Karpas-422 (cell line): ENCODE data around the gene F2RL3. TPM values are rescaled to one million over a fixed set of nuclear protein-coding genes. Genes with fewer than 3 reads are reported as not detected.

ENCODE experiments used
- DNase-seq: peaks from one replicate; pipeline ENCODE4 v3.0.0-alpha.2; 2015
- H2AFZ ChIP-seq: fragments of 200-600 bp; sonication (generic); 2 replicates; pipeline ENCODE4 v1.6.1; 2014; ENCODE audit warnings: antibody characterized with exemption, low read length, mixed read lengths
- H3K27ac ChIP-seq: fragments of 200-600 bp; sonication (generic); 2 replicates; pipeline ENCODE4 v1.5.1; 2014; ENCODE audit warnings: mild to moderate bottlenecking, low read length, moderate library complexity
- H3K27me3 ChIP-seq: fragments of 200-600 bp; sonication (generic); 2 replicates; pipeline ENCODE4 v1.6.1; 2014; ENCODE audit warnings: low read length, mixed read lengths
- H3K36me3 ChIP-seq: fragments of 200-600 bp; sonication (generic); 2 replicates; pipeline ENCODE4 v1.6.1; 2014; ENCODE audit warnings: low read length, mixed read lengths; ENCODE audit not compliant: insufficient read depth
- H3K4me1 ChIP-seq: fragments of 200-600 bp; sonication (generic); 2 replicates; pipeline ENCODE4 v1.6.1; 2014; ENCODE audit warnings: mild to moderate bottlenecking, low read length, mixed read lengths
- H3K4me2 ChIP-seq: fragments of 200-600 bp; sonication (generic); 2 replicates; pipeline ENCODE4 v1.6.1; 2014; ENCODE audit warnings: low read length, low read depth, mild to moderate bottlenecking; ENCODE audit not compliant: poor library complexity, severe bottlenecking
- H3K4me3 ChIP-seq: fragments of 200-600 bp; sonication (generic); 2 replicates; pipeline ENCODE4 v1.5.1; 2014; ENCODE audit warnings: mild to moderate bottlenecking, antibody characterized with exemption, low read length, mixed read lengths
- H3K79me2 ChIP-seq: fragments of 200-600 bp; sonication (generic); 2 replicates; pipeline ENCODE4 v1.6.1; 2014; ENCODE audit warnings: mild to moderate bottlenecking, low read length, mixed read lengths
- H3K9ac ChIP-seq: fragments of 200-600 bp; sonication (generic); 2 replicates; pipeline ENCODE4 v1.6.0; 2014; ENCODE audit warnings: low read length
- H3K9me2 ChIP-seq: fragments of 200-600 bp; sonication (generic), shearing (Covaris generic); replicated peaks from 2 replicates; pipeline ENCODE4 v1.6.0; 2014; ENCODE audit warnings: mild to moderate bottlenecking, low read length, moderate library complexity; ENCODE audit not compliant: insufficient read depth
- H3K9me3 ChIP-seq: fragments of 300-700, 200-600 bp; sonication (generic); 2 replicates; pipeline ENCODE4 v1.6.1; 2014; ENCODE audit warnings: low read length, mixed read lengths
- H4K20me1 ChIP-seq: fragments of 200-600 bp; sonication (generic); 2 replicates; pipeline ENCODE4 v1.6.1; 2014; ENCODE audit warnings: mild to moderate bottlenecking, antibody characterized with exemption, low read length, low read depth; ENCODE audit not compliant: insufficient read depth
- total RNA-seq: library from RNA; depleted of rRNA; stranded (reverse); fragments of >200 nt; shearing (Covaris generic); gene quantifications from 2 replicates; pipeline ENCODE4 v1.2.3, GENCODE V29; 2014; ENCODE audit warnings: low replicate concordance; rRNA removed

F2RL3 gene
- not detected in 2 replicates for total RNA-seq

DNA sequence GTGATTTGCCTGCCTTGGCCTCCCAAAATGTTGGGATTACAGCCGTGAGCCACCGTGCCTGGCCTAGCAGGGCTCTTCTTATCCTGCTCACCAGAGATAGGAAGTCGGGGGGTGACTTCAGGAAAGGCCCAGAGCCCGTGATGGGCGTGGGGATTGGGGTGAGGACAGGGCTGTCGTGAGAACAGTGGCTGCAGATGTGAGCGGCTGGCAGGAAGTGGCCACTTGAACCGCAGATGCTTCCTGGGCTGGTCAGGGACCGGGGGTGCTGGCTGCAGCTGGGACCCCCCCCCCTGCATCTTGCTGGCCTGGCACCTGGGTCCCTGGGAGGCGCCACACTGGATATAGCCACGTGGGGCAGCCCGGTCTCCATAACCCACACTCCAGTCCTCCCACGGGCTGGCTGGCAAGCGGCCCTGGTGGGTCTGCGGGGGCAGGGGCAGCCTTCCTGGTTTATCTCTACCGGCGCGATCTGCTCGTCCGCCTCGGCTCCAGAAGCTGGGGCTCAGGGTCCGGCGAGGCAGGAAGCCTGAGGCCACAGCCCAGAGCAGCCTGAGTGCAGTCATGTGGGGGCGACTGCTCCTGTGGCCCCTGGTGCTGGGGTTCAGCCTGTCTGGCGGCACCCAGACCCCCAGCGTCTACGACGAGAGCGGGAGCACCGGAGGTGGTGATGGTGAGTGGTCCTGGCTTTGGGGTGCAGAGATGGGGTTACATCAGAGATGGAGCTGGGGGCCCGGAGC is at the start of gene F2RL3:
TSS of gene F2RL3 (plus strand) at position 371 of the 737 bp plus-strand sequence. CDS start at position 562, 191 bp downstream.
- H3K9me2 ChIP-seq = no peaks in the 10 kb centered on the region
- H3K79me2 ChIP-seq = no peaks in the 10 kb centered on the region
- no peaks in the 10 kb centered on the region for H3K9me3 ChIP-seq
- H2AFZ ChIP-seq = no peak within 1 kb of the TSS
- no peak for DNase-seq
- H3K9ac ChIP-seq = no peak within 1 kb of the TSS
- H4K20me1 ChIP-seq = no peaks in the 10 kb centered on the region
- no peak within 1 kb of the TSS for H3K27ac ChIP-seq
- H3K27me3 ChIP-seq = no peaks in the 10 kb centered on the region; the same call in 1 of the 2 replicates
- no peaks in the 10 kb centered on the region for H3K36me3 ChIP-seq
- peaks cover 4% of the 10 kb centered on the region for H3K4me1 ChIP-seq
- no peak within 1 kb of the TSS for H3K4me3 ChIP-seq
- no peak within 1 kb of the TSS for H3K4me2 ChIP-seq

DNA sequence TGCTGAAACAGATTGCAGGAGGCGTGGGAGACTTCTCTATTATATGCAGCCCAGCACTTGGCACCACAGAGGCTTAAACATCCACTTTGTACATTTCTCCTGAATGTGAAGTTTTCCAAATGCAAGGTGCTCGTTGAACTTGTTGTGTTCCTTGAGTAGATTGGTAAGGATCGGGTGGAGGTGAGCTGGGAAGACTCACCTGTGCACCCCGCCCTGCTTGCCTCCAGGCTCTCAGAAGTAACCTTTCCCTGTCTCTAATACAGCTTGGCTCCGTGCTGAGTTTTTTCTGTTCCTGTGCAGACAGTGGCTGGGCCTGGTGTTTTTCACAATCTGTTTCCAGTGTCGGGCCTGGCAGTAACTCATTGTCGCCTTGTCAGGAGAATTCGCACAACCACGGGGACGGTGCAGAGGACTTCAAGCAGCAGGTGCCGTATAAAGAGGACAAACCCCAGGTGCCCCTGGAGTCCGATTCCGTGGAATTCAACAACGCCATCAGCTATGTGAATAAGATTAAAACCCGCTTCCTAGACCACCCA is 47.3 kb upstream of the F2RL3 start:
- H3K9me3 ChIP-seq = no peaks in the 10 kb centered on the region
- no peaks in the 10 kb centered on the region for H3K79me2 ChIP-seq
- no peaks in the 10 kb centered on the region for H3K4me1 ChIP-seq
- H4K20me1 ChIP-seq = no peaks in the 10 kb centered on the region
- no peak overlapping the region for H3K9ac ChIP-seq
- no peaks in the 10 kb centered on the region for H3K9me2 ChIP-seq
- no peak overlapping the region for H3K4me2 ChIP-seq
- no peak overlapping the region for H3K4me3 ChIP-seq
- no peak overlapping the region for H3K27ac ChIP-seq
- no peak for DNase-seq
- H3K36me3 ChIP-seq = peaks cover 3% of the 10 kb centered on the region; the same call in 1 of the 2 replicates
- H2AFZ ChIP-seq = no peak overlapping the region
- no peaks in the 10 kb centered on the region for H3K27me3 ChIP-seq

DNA sequence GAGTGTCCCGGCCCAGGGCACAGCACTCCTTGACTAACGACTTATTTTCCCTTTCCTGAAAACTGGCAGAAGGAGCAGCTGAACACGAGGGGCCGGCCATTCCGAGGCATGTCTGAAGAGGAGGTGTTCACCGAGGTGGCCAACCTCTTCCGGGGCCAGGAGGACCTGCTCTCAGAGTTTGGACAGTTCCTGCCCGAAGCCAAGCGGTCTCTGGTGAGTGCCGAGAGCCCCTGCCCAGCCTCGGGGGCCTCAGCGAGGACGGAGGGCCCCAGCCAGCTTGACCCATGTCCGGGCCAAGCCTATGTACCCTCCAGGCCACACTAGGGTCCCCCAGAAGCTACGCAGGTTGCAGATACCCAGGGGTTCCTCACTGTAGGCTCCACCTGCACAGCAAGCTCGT is 41.9 kb upstream of the F2RL3 start:
- H2AFZ ChIP-seq = no peak overlapping the region
- DNase-seq = no peak
- no peak overlapping the region for H3K4me3 ChIP-seq
- no peaks in the 10 kb centered on the region for H3K27me3 ChIP-seq
- no peaks in the 10 kb centered on the region for H3K9me3 ChIP-seq
- no peaks in the 10 kb centered on the region for H3K9me2 ChIP-seq
- H3K27ac ChIP-seq = no peak overlapping the region
- no peaks in the 10 kb centered on the region for H4K20me1 ChIP-seq
- no peak overlapping the region for H3K9ac ChIP-seq
- H3K36me3 ChIP-seq = 0 out of 2 replicates have a peak, but pooled peaks cover 3% of the 10 kb centered on the region
- no peaks in the 10 kb centered on the region for H3K4me1 ChIP-seq
- no peaks in the 10 kb centered on the region for H3K79me2 ChIP-seq
- H3K4me2 ChIP-seq = no peak overlapping the region

DNA sequence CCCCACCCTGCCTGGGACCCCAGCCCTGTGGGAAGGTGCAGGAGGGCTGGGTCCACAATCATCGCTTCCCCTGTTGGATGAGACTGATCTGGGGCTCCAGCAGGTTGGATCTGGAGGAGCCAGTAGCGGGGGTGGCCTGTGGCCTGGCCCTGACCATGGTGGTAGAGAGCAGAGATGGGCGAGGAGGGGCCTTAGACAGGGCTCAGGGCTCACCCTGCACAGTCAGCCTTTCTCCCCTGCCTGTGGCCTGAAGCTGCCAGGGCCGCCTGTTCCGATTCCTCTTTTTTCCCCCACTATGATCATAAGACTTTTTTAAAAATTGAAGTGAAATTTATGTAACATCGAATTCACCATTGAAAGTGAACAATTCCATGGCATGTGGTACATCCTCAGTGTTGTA is 41.4 kb upstream of the F2RL3 start:
- H3K27me3 ChIP-seq = no peaks in the 10 kb centered on the region
- no peak overlapping the region for H3K4me2 ChIP-seq
- H3K4me1 ChIP-seq = no peaks in the 10 kb centered on the region
- H3K9me2 ChIP-seq = no peaks in the 10 kb centered on the region
- H3K4me3 ChIP-seq = no peak overlapping the region
- DNase-seq = no peak
- H3K36me3 ChIP-seq = 0 out of 2 replicates have a peak, but pooled peaks cover 3% of the 10 kb centered on the region
- H3K79me2 ChIP-seq = no peaks in the 10 kb centered on the region
- H3K9ac ChIP-seq = no peak overlapping the region
- no peaks in the 10 kb centered on the region for H4K20me1 ChIP-seq
- no peak overlapping the region for H3K27ac ChIP-seq
- H3K9me3 ChIP-seq = no peaks in the 10 kb centered on the region
- H2AFZ ChIP-seq = no peak overlapping the region

DNA sequence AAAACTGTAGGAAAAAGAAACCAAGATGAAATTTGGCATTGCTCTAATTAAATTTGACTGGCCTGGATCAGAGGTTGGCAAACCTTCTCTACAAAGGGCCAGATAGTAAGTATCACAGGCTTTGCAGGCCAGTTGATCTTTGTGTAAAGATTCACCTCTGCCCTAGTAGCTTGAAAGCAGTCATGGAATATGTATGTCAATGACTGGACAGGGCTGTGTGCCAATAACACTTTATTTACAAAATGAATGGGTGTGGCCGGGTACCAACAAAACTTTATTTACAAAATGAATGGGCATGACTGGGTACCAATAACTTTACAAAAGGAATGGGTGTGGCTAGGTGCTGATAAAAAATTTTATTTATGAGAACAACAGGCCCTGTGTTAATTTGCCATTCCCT is 39.6 kb upstream of the F2RL3 start:
- no peaks in the 10 kb centered on the region for H3K79me2 ChIP-seq
- H3K4me1 ChIP-seq = no peaks in the 10 kb centered on the region
- no peaks in the 10 kb centered on the region for H3K27me3 ChIP-seq
- no peak overlapping the region for H2AFZ ChIP-seq
- H3K4me3 ChIP-seq = no peak overlapping the region
- H3K36me3 ChIP-seq = no peaks in the 10 kb centered on the region
- no peaks in the 10 kb centered on the region for H4K20me1 ChIP-seq
- H3K27ac ChIP-seq = no peak overlapping the region
- H3K9ac ChIP-seq = no peak overlapping the region
- no peaks in the 10 kb centered on the region for H3K9me2 ChIP-seq
- no peak for DNase-seq
- H3K9me3 ChIP-seq = no peaks in the 10 kb centered on the region
- H3K4me2 ChIP-seq = no peak overlapping the region

DNA sequence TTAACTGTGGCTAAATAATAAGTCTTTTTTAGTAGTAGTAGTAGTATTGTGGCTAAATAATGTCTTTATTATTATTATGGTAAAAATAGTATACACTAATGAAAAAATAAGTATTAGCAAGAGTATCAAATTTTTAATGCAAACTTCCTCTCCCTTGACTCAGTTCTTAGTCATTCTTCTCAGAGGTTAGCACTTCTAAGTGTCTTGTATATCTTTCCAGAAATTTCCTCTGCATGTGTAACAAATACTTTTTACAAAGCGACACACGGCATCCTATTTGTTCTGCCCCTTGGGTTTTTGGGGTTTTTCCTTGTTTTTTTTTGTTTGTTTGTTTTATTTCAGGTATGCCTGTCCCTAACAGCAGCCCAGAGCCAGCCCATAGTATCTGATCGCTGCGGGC is 38.7 kb upstream of the F2RL3 start:
- Histone ChIP-seq H3K27me3 (no peaks in the 10 kb centered on the region), H3K79me2 (no peaks in the 10 kb centered on the region), H3K9ac (no peak overlapping the region), H3K4me3 (no peak overlapping the region), H3K9me2 (no peaks in the 10 kb centered on the region), H3K4me1 (no peaks in the 10 kb centered on the region), H3K9me3 (no peaks in the 10 kb centered on the region), H3K4me2 (no peak overlapping the region), H2AFZ (no peak overlapping the region), H3K27ac (no peak overlapping the region), H4K20me1 (no peaks in the 10 kb centered on the region), H3K36me3 (no peaks in the 10 kb centered on the region; the same call in 1 of the 2 replicates)
- DNase-seq = no peak

DNA sequence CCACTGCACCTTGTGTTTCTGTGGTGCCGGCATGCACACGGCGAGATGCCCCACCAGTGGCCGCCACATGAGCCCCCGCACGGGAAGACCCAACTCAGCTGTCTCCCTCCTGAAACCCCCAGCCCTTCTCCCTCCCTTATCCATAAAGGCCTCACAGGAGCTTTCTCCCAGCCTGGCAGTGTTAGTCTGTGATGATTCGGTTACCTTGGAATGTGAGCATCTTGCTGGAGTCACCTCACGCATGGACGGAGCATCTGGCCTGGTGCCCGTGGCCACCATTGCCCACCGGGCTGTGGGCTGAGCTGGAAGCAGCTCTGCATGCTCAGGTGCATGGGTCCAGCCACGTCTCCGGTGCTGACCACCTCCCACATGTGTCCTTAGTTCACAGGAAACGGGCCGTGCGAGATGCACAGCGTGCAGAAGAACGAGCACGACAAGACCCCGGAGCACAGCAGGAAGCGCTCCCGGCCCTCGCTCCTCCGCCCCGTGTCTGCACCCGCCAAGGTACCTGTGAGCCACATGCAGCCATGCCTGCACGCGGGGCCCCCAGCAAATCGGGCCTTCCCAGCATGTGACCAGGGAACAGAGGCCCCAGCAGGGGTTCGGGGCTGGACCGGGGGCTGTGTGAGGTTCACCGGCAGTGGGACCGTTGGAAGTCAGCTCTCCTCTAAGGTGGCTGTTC is 37.6 kb upstream of the F2RL3 start:
- no peaks in the 10 kb centered on the region for H3K4me1 ChIP-seq
- H3K79me2 ChIP-seq = no peaks in the 10 kb centered on the region
- no peak overlapping the region for H2AFZ ChIP-seq
- no peak overlapping the region for H3K4me3 ChIP-seq
- no peaks in the 10 kb centered on the region for H3K27me3 ChIP-seq
- no peaks in the 10 kb centered on the region; the same call in 1 of the 2 replicates for H3K36me3 ChIP-seq
- no peaks in the 10 kb centered on the region for H3K9me3 ChIP-seq
- no peak overlapping the region for H3K27ac ChIP-seq
- no peak overlapping the region for H3K4me2 ChIP-seq
- no peaks in the 10 kb centered on the region for H4K20me1 ChIP-seq
- no peak for DNase-seq
- no peaks in the 10 kb centered on the region for H3K9me2 ChIP-seq
- no peak overlapping the region for H3K9ac ChIP-seq

DNA sequence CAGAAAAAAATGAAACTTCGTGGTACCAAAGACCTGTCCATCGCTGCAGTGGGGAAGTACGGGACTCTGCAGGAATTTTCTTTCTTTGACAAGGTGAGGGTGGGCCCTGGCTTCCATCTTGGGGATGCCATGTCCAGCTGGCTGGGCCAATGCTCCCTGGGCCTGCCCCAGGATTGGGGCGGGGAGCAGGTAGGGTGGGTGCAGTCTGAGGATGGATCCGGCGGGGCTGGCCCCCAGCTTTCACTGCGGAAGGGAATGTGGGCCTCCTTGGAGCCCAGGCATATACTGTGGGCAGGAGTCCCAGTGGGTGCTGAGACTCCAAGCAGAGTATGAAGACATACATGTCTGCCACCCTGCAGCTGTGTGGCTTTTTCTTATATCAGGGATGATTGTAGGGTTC is 35.7 kb upstream of the F2RL3 start:
- Histone ChIP-seq H3K4me2 (no peak overlapping the region), H3K27ac (no peak overlapping the region), H3K27me3 (no peaks in the 10 kb centered on the region), H3K4me3 (no peak overlapping the region), H3K9ac (no peak overlapping the region), H3K79me2 (no peaks in the 10 kb centered on the region), H3K9me2 (no peaks in the 10 kb centered on the region), H3K36me3 (no peaks in the 10 kb centered on the region; the same call in 1 of the 2 replicates), H4K20me1 (no peaks in the 10 kb centered on the region), H3K4me1 (no peaks in the 10 kb centered on the region), H2AFZ (no peak overlapping the region), H3K9me3 (no peaks in the 10 kb centered on the region)
- DNase-seq = no peak
